ENCODE data around the gene MDFI.

Gene MDFI

DNA sequence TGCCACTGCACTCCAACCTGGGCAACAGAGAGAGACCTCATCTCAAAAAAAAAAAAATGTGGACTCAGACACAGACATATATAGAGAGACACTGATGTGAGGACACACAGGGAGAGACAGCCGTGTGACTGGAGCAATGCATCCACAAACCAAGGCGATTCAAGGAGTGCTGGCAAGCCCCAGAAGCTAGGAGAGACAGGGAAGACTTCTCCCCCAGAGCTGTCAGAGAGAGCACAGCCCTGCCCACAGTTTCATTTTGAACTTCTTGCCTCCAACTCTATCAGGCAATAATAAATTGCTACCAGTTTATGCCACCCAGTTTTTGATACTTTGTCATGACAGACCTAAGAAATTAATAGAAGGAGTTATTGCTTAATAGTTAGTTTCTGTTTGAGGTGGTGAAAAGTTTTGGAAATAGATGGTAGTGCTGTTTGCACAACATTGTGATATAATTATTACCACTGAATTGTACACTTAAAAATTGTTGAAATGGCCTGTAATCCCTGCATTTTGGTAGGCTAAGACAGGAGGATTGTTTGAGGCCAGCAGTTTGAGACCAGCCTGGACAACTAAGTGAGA is 5.1 kb upstream of the MDFI start:
- DNase-seq (ENCODE audit: low read depth in 2 of 2) = no peak

DNA sequence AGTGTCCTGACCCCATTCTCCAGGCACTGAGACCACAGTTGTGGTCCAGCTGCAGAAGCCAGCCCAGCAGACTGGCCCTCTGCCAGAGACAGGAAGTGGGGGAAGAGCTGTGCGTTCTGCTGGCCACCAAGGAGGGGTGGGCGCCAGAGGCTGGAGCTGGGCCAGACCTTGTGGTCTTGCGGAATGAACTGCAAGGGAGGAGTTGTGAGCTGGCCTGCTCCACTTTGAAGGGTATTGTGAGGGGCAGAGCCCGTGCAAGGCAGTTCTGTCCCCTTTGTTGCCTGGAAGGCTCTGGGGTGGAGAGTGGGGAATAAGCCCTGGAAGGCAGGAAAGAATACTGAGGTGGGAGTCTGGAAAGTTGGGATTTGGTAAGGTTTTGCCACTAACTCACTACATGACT is 3.6 kb upstream of the MDFI start:
- no peak for DNase-seq (ENCODE audit: low read depth in 2 of 2)

DNA sequence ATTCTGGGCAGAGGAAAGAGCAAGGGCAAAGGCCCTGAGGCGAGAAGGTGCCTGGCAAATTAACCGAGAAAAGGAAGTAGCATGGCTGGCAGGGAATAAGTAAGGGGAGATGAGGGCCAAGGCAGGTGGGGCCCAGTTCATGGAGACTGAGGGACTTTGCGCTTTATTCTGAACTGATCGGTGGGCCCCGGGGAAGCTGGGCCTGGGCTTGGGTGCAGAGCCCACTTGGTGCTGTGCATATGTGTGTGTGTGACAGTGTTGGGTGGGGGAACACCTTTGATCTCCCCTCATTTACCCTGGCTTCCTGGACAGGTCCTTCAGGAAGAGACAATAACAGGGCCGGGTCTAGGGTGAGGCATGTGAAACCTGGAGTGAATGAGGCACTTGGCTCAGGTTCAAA is 2.9 kb upstream of the MDFI start:
- DNase-seq (ENCODE audit: low read depth in 2 of 2) = no peak

DNA sequence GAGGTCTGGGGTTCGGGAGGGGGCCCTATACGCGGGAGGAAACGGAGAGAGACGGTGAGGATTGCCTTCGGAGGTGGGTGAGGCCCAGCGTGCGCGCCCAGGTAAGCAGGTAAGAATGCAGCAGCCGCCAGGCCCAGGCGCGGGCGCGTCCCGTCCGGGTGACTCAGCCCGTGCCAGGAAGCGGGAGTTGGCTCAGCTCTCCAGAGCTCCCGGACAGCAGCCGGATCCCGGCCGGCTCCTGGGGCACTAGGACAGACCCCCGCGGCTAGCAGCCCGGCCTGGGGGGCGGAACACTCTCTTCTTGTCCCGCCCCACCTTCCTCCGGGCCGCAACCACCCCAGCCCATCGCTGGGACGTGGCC is 1.5 kb upstream of the MDFI start:
- DNase-seq (ENCODE audit: low read depth in 2 of 2) = no peak

DNA sequence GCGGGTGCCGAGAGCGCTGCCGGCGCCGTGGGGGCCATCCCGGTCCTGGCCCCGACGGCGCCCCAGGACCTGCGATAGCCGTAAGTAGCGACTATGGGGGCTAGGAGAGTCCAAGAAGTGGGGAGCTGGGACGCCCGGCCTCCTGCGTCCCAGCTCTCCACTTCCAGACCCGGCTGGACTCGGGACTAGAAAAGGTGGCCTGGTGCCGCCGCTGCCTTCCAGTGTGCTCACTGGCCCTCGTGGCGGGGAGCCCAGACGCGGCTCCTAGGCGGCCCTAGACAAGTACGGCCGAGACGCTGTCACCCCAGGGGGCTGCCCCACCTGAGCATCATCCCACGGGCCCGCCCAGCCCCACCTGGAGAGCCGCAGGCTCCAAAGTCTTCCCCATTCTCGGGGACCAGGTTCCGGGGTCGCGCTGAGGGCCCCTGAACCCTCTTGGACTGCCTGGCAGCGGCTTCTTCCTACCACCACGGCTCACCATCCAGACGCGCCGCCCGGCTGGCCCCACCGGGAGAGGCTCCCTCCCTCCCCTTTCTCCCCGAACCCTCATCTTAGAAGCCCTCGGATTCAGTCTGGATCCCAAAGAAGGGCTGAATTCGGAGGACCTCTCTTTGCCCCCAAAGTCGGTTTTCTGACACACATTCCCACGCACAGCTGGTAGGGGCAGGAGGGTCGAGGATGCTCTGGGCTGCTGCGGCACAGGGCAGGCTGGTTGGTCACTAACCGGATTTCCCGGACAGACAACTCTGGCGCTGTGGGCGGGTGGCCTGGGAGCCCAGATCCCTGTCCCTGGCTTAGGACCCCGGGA is 870 bp upstream of the MDFI start:
- DNase-seq (ENCODE audit: low read depth in 2 of 2) = no peak

DNA sequence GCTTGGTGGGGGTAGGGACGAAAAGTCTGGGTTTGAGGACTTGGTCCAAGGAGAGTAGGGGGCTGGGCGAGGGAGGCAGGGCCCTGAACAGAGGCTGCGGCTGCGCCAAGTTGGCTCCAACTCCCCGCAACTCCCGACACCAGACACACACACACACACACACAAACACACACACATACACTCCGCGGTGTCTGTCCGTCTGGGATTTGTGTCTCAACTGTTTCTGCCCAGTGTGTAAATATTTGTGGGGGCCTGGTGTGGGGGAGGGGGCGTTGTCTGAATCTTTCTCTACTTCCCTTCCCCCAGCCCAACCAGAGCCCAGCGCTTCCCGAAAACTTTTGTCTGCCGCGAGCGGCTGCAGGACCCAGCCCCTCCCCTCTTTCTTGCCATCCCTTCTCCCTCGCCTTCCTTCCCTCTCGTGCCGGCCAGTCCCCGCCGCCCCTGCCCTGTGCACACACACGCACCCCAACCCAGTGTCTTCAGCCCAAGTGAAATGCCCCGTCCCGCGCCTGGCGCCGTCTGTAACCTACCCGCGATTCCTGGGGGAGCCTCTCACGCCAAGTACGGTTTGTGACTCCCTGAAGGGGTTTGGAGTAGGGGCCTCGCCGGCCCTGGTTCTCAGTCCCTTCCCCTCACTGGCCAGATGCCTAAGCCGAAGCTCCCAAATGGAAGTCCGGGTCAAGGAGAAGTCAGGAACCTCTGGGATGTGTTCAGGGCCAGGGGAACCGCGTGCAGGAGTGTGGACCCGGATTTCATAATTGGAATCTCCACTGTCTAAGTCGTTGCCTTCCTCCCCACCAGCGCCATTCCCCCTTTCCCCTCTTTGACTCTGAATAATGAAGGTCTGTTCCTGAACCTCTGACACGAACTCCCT is 904 bp downstream of the MDFI start:
- no peak for DNase-seq (ENCODE audit: low read depth in 2 of 2)

DNA sequence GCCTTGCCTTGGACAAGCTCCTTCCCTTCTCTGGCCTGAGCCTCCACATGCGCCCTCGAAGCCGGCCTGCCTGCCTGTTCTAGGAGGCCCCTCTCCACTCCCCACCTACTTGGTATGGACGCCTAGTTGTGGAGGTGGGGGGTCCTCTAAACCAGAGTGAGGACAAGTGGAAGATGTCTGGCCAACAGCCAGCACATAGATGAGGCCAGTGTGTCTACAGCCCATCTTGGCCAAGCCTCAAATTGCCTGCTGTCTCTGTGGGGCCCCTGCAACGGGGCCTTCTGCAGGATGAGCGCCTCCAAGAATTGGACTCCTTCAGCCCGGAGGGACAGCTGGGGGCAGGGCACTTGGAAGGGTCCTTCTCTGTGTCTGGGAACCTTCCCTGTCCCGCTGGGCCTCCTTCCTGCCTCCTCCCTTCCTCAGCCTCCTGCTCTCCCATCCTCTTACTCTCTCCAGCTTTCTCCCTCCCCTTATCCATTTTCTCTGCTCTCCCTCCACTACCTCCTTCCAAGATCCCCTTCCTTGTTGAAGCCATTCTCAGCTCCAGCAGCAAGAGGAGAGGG is 1.6 kb downstream of the MDFI start:
- DNase-seq (ENCODE audit: low read depth in 2 of 2) = no peak

DNA sequence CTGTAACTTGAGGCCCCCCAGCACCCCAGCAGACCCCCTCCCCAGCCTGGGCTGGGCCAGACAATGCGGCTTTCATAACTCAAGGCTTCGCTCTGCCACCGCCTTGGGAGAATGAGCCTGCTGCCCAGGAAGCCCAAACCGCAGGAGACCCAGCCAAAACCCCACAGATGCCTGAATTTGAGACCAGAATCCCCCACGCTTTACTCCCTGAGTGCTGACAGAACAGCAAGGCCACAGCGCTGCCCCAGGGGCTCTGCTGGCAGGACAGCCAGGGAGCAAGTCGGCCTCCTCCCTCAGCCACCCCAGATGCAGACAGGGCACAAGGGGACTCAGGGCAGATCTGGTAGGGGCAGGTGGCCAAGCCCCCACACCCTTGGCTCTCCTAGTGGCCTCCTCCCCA is 2.2 kb downstream of the MDFI start:
- no peak for DNase-seq (ENCODE audit: low read depth in 2 of 2)

DNA sequence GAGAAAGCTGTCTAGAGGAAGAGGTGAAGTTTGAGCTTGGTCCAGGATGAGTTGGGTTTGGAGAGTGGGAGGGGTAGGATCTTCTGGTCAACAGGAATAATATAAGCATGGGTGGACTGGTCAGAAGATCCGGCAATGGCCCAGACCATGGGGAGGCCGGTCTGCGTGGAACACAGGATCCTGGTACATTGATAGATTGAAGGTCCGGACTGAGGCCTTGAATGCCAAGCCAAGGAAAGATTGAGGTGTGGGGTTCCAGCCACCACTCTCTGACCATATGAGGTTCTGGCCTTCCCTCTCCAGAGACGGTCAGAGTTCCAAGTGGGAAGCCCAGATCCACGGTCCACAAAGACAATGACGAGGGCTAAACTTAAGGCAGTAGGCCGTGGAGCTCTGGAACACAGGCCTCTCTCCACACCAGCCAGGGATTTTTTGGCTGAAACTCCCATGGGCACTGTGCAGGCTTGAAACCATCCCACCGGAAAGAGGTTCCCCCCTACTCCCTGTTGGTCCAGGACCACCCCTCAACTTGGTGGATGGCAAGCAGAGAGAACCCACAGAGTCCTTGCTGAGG is 3.2 kb downstream of the MDFI start:
- no peak for DNase-seq (ENCODE audit: low read depth in 2 of 2)

DNA sequence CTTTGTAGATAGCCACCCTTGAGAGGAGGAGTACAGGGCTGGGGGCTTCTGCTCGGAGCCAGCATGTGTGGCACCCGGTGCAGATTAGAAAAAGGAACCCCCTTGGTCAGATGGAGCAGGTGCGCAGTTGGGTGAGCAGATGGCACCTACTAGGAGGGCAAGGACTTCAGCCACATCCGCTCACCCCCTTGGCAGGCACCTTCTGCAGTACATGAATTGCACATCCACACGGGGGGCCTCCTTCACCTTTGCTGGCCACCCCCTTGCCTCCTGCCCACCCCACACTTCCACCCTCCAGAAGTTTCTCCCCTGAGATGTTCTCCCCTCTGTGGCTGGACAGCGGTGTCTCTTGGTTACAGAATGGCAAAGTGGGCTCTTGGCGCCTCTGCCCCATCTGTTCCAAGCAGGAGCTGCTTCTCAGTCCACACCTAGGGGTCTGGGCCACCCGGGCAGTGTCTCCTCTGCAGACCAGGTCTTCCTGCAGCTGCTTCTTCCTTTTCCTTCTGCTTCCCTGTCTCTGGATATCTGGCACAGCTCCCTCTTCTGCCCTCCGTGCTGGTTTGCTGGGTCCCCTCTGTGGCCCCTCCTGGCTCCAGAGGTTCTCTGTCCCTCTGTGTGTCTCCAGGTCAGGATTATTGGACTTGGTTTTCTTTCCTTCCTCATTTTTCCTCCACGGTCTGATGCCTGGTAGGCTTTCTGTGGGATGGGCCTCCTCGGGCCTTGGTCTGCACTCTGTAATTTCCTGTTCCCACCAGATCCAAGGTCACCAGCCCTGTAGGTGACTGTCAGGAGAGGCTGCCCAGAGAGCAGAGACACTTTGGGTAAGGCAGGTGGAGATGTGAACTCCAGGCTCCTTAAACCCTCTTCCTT is 4.1 kb downstream of the MDFI start:
- DNase-seq (ENCODE audit: low read depth in 2 of 2) = no peak

DNA sequence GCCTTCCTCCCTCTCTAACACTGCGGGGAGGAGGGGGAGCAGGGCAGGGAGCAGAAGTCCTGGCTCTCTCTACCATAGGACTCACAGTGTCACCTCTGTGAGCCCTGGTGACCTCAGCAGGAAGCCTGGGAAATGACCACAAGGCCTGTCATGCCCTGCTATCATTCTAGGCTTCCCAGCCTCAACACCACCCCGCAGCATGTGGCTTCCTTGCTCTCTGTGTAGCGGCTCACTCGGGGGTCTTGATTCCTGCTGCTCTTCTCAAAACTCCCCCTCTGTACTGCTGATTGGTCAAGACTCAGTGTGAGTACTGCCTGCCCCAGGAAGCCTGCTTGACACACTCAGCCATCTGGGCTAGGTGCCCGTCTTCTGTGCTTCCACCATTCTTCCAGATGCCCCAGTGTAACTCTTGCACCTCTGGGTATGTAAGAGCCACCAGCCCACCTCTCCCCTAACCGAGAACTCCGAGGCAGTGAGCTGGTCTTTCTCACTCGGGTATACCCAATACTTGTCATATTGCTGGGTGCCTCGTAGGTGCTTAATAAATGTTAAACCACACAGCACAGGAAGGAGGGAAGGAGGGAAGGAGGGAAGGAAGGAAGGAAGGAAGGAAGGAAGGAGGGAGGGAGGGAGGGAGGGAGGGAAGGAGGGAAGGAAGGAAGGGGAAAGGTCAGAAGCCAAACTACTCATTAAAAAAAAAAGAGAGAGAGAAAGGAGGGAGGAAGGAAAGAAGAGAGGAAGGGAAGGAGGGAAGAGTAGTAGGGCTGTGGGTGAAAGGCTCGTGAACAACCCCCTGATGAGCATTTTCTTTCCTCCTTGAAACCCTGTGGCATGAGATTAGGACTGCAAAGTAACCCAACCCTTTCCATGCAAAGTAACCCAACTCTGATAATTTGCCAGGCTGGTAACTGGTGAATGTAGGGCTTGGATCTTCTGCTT is 5.0 kb downstream of the MDFI start:
- DNase-seq (ENCODE audit: low read depth in 2 of 2) = no peak

DNA sequence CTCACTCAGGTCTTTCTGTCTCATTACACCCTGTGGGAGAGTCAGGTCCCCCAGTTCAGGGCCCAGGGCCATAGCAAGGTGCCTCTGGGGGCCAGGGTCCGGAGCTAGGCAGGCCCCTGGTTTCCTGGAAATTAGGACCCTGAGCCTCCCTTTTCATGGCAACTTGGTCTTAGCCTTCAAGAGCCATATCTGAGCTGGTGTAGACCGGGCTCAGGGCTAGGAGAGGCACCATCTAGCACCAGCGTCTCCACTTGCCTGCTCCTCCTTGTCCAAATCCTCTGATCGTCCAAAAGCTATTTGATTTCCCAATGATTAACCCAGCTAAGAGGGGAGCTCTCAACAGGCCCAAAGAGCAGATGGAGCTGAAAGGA is 5.6 kb downstream of the MDFI start:
- no peak for DNase-seq (ENCODE audit: low read depth in 2 of 2)

DNA sequence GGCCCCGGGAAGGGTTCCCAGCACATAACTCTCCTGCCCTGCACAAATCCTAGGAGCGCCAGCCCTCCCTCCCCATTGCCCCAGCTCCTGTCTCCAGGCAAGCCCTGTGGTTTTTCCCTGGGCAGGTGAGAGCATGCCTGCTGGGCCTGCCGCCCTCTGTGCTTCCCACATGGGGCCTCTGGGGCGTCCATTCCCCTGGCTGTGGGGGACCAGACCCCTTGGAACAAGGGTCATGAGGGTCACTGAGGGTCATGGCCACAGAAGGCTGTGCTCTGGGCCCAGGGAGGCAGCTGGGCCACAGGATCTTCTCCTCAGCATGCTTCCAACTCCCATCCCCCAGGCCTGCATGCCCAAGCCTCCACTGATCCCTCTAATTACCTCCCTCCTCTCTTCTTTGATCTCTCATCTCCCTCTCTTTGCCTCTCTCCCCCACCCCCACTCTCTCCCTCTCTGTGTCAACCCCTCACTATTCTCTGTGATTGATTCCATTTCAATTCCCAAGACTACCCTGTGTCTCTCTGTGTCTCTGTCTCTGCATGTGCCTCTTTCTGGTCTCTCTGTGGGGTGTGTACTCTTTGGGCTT is 6.1 kb downstream of the MDFI start:
- DNase-seq (ENCODE audit: low read depth in 2 of 2) = no peak

DNA sequence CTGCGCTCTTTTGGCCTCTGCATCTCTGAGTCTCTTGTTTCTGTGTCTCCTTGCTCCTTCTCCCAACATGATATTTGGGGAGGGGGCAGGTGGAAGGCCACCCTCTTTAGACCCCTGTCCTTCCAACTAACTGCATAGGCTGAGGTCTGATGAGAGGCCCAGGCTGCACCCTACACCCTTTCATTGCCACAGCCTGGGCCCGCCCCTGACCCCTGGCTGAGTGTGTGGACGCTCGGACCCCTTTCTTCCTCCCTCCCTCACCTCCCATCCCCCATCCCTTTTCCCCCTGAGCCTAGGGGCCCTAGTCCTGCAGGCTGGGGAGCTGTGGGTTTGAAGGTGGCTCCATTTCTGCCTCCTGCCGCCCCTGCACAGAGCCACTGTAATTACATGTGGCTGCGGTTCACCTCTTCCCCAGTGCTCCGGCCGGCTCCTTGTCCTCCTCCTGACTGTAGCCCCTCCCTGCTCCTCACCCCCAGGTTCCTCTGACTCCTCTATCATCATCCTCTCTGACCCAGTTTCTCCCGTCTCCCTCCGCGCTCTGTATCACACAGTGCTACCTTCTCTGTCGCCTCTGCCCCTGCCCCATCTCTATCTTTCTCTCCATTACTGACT is 6.8 kb downstream of the MDFI start:
- DNase-seq (ENCODE audit: low read depth in 2 of 2) = no peak

DNA sequence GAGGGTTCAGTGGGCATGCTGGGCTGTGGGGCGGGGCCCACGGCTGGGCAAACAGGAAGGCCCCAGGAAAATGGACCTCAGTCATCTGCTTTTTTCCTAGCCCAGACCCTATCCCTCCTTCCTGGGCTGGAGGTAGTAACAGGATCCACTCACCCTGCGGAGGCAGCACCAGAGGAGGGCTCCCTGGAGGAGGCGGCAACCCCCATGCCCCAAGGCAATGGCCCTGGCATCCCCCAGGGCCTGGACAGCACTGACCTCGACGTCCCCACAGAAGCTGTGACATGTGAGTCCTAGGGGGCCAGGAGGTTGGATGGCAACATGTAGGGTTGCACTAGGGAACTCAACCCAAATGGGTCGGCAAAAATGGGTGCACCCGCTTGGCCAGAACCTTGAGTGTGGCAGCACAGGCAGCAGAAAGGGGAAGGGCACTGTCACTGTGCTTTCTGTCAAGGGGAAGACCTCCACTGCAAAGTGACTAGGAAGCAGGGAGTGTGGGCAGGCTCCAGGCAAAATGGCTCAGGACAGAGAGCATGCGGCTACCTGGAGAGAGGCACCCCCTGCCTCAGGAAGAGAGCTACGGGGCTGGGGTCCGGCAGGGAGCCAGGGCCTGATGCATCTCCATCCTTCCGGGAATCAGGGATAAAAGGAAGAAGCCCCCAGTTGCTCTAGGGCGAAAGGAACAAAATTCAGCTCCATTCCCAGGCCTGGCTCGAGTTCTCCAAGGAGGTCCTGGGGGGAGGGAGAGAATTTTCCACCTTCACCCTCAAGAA is 7.9 kb downstream of the MDFI start:
- DNase-seq (ENCODE audit: low read depth in 2 of 2) = no peak

DNA sequence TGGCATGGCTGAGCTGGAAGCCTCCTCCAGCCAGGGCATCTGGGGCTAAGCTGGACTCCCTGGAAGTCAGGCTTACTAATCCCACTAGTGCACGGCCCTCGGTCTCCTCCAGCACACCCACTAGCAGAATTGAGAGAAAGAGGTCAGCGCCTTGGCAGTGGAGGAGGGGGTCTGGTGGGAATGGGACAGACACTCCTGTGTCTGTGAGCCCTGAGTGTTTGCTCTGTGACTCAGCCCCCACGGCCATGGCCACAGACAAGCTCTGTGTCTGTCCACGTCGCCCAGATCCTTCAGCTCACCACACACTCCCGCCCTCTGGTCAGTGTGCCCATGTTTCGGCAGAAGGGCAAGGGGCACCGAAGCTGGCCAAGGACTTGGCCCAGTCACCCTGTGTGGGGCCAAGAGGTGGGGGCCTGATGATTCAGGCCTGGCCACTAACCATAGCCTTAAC is 8.8 kb downstream of the MDFI start:
- no peak for DNase-seq (ENCODE audit: low read depth in 2 of 2)

DNA sequence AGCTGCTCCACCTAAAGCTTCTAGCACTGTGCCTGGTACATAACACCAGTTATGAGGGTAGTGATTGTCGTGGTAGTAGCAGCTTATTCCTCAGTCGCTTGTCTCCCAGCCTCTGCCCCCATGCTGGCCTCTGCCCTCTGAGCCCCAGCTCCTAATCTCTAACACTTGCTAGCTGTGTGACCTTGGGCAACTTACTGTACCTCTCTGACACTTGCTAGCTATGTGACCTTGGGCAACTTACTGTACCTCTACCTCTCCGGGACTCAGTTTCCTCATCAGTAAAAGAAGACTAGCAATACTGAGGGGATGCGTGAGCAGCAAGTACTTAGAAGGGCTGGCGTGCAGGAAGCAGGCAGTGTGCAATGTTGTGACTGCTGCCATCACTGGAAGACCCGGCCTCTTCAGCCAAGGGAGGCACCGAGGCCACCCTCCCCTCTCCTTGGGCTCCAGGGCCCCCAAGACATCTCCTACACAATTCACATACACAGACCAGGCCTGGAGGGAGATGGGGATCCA is 9.9 kb downstream of the MDFI start:
- DNase-seq (ENCODE audit: low read depth in 2 of 2) = no peak

DNA sequence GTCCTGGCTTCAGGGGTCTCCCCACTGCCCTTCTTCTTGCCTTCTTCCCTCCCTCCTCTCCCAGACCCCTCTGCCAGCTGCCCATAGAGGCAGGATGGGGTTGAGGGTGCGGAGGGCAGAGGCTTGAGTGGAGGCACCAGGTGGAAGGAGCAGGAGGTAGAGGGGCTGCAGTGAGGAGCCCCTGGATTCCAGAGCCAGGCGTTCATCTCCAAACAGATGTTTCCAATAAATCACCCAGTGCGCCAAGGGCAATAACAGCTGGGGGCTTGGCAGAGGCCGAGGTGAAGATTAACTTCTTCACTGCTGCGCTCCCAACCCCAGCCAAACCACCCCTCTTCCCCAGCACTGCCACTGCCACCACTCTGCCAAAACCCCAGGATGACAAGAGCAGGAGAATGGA is 10.7 kb downstream of the MDFI start:
- DNase-seq (ENCODE audit: low read depth in 2 of 2) = no peak
